Vagina (tissue), 2 donors: ENCODE results near the gene BEAN1.

ENCODE experiments used
- CTCF ChIP-seq, 3 experiments: fragments of 450-650 bp in 2 of 3; fragments of 200-600 bp in 1 of 3; sonication (generic) in 1 of 3; IDR thresholded peaks; one replicate each; pipeline ENCODE4 v1.5.1; 2017 to 2019; ENCODE audit warnings: antibody characterized with exemption in 3 of 3, mild to moderate bottlenecking in 2 of 3, moderate library complexity in 2 of 3
- POLR2AphosphoS5 ChIP-seq, 2 donors: sonication (generic); formaldehyde crosslinking; IDR thresholded peaks; one replicate each; pipeline ENCODE4 v1.9.0; 2017; ENCODE audit warnings: antibody characterized with exemption in 2 of 2, mild to moderate bottlenecking in 2 of 2, low read depth in 1 of 2; ENCODE audit not compliant: insufficient read depth in 1 of 2

GRCh38 chr16:66427036-66427860, at the start of gene BEAN1:
- no peak for TF ChIP-seq CTCF (IDR thresholded peaks at IDR 0.05)
- TF ChIP-seq POLR2AphosphoS5 (IDR thresholded peaks at IDR 0.05; ENCODE audit: insufficient read depth in 1 of 2, low read depth in 1 of 2), result no peak
